HepG2 (cell line): ENCODE measurements around the gene SH3BP2. TPM values are rescaled to one million over a fixed set of nuclear protein-coding genes. Genes with fewer than 3 reads are reported as not detected.

Source experiments
- AGO2 ChIP-seq: fragments of 200-400 bp; formaldehyde crosslinking; optimal IDR thresholded peaks from 2 replicates; pipeline ENCODE3; 2017; ENCODE audit warnings: mild to moderate bottlenecking, low read depth, low read length, moderate library complexity
- FIP1L1 ChIP-seq: fragments of 200-400 bp; formaldehyde crosslinking; IDR thresholded peaks from 2 replicates; pipeline ENCODE4 v1.6.1; 2018; ENCODE audit warnings: low read depth, mild to moderate bottlenecking, low read length, moderate library complexity, borderline replicate concordance; ENCODE audit not compliant: insufficient read depth
- FOSL2 ChIP-seq: sonication (generic); formaldehyde crosslinking; IDR thresholded peaks from 2 replicates; pipeline ENCODE4 v1.4.0; 2020; ENCODE audit warnings: missing genetic modification reagents
- HES4 ChIP-seq: sonication (generic); formaldehyde crosslinking; IDR thresholded peaks from 2 replicates; pipeline ENCODE4 v1.9.0; 2021; ENCODE audit warnings: mild to moderate bottlenecking, missing genetic modification reagents, borderline replicate concordance
- POLR2AphosphoS2 ChIP-seq: IDR thresholded peaks from 2 replicates; pipeline ENCODE4 v1.6.1; 2011; ENCODE audit warnings: low read depth, low read length, improper control_type of control experiment
- RARG ChIP-seq: sonication (generic); formaldehyde crosslinking; IDR thresholded peaks from 2 replicates; pipeline ENCODE4 v1.4.0; 2020; ENCODE audit warnings: low read depth, mild to moderate bottlenecking, missing genetic modification reagents
- SAFB2 ChIP-seq: sonication (generic); formaldehyde crosslinking; IDR thresholded peaks from 2 replicates; pipeline ENCODE4 v1.5.1; 2020; ENCODE audit warnings: missing genetic modification reagents, low read depth, mild to moderate bottlenecking, borderline replicate concordance
- SMAD3 ChIP-seq: sonication (generic); formaldehyde crosslinking; IDR thresholded peaks from 2 replicates; pipeline ENCODE4 v1.4.0; 2020; ENCODE audit warnings: missing genetic modification reagents
- ZNF207 ChIP-seq: fragments of 450-650 bp; IDR thresholded peaks from 2 replicates; pipeline ENCODE4 v1.6.1; 2016; ENCODE audit warnings: antibody characterized with exemption, borderline replicate concordance
- ZNF256 ChIP-seq: sonication (generic); formaldehyde crosslinking; conservative IDR thresholded peaks from 2 replicates; pipeline ENCODE4 v1.4.0; 2020; ENCODE audit warnings: missing genetic modification reagents
- ZNF772 ChIP-seq: sonication (generic); formaldehyde crosslinking; IDR thresholded peaks from 2 replicates; pipeline ENCODE4 v1.5.0; 2020; ENCODE audit warnings: mild to moderate bottlenecking, missing genetic modification reagents
- polyA plus RNA-seq, 8 experiments: library from polyadenylated mRNA; depleted of rRNA in 3 of 8; stranded (reverse) in 7 of 8; unstranded in 1 of 8; fragments of >200 nt; fragmentation: Illumina TruSeq in 4 of 8; extraction: Trizol in 4 of 8; gene quantifications; 2 replicates each; pipeline versions ENCODE4 v1.2.1 to v1.2.3, GENCODE V29; 2011 to 2016; ENCODE audit warnings: low read depth in 4 of 8, missing spikeins in 1 of 8, mixed read lengths in 1 of 8; ENCODE audit not compliant: insufficient read depth in 1 of 8
- total RNA-seq, 5 experiments: library from RNA; depleted of rRNA; stranded (reverse); fragments of >200 nt; fragmentation: Illumina TruSeq; extraction: Trizol; gene quantifications; 2 replicates each; pipeline ENCODE4 v1.2.3, GENCODE V29; 2016; ENCODE audit warnings: low read depth in 1 of 5
- TF ChIP-seq, protein P1 (sequence below): sonication (generic); formaldehyde crosslinking; IDR thresholded peaks from 2 replicates; pipeline ENCODE4 v1.4.0; 2020; ENCODE audit warnings: missing genetic modification reagents, borderline replicate concordance
- TF ChIP-seq, protein P2 (sequence below): sonication (generic); formaldehyde crosslinking; IDR thresholded peaks from 2 replicates; pipeline ENCODE4 v1.4.0; 2020; ENCODE audit warnings: missing genetic modification reagents; ENCODE audit errors: not compliant biosample characterization
- TF ChIP-seq, protein P3 (sequence below): sonication (generic); formaldehyde crosslinking; IDR thresholded peaks from 2 replicates; pipeline ENCODE4 v1.4.0; 2020; ENCODE audit warnings: missing genetic modification reagents, mild to moderate bottlenecking, borderline replicate concordance
- TF ChIP-seq, protein P4 (sequence below): sonication (generic); formaldehyde crosslinking; IDR thresholded peaks from 2 replicates; pipeline ENCODE4 v1.8.1; 2023; ENCODE audit warnings: mild to moderate bottlenecking, missing genetic modification reagents, borderline replicate concordance

SH3BP2 gene
- total and polyA plus RNA-seq, 2 of the 13 experiments (the other 11 are each of a cell fraction or from before 2014, with no cell fraction given): 16.9 to 34.5 TPM

DNA sequence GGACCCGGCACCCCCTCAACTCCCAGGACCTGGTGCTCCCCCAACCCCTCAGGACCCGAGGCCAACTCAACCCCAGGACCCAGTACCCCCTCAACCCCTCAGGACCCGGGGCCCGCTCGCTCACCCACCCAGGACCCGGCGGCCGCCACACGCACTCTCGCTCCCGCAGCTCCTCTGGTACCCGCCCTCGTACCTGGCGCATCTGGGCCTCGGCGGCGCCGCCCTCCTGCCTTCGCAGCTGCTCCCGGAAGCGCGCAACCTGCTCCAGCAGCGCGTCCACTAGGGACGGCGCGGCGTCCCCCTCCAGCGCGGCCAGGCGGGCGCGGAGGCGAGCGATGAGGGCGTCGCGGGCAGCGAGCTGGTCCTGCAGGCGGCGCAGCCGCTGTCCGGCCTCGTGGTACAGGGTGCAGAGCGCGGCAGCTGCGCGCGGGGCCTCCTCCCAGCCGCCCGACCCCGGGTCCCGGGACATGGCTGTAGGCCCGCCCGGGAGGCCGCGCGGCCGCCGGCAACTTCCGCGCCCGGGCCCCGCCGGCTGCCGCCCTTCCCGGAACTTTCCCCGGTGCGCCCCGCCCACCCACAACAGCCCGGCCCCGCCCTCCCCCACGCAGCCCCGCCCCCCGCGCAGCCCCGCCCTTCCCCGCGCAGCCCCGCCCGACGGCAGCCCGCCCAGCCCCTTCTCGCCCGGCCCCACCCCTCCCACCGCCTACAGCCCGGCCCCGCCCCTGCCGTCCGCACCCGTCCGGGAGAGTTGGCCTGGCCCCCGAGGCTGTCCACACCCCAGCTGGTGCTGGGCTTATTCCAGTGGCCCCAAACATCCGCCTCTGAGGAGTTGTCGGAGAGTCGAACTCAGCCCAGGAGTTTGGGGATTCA, 36.8 kb upstream of the SH3BP2 start, which contains the start of gene TNIP2 (continued):
- TF ChIP-seq, protein P1, sequence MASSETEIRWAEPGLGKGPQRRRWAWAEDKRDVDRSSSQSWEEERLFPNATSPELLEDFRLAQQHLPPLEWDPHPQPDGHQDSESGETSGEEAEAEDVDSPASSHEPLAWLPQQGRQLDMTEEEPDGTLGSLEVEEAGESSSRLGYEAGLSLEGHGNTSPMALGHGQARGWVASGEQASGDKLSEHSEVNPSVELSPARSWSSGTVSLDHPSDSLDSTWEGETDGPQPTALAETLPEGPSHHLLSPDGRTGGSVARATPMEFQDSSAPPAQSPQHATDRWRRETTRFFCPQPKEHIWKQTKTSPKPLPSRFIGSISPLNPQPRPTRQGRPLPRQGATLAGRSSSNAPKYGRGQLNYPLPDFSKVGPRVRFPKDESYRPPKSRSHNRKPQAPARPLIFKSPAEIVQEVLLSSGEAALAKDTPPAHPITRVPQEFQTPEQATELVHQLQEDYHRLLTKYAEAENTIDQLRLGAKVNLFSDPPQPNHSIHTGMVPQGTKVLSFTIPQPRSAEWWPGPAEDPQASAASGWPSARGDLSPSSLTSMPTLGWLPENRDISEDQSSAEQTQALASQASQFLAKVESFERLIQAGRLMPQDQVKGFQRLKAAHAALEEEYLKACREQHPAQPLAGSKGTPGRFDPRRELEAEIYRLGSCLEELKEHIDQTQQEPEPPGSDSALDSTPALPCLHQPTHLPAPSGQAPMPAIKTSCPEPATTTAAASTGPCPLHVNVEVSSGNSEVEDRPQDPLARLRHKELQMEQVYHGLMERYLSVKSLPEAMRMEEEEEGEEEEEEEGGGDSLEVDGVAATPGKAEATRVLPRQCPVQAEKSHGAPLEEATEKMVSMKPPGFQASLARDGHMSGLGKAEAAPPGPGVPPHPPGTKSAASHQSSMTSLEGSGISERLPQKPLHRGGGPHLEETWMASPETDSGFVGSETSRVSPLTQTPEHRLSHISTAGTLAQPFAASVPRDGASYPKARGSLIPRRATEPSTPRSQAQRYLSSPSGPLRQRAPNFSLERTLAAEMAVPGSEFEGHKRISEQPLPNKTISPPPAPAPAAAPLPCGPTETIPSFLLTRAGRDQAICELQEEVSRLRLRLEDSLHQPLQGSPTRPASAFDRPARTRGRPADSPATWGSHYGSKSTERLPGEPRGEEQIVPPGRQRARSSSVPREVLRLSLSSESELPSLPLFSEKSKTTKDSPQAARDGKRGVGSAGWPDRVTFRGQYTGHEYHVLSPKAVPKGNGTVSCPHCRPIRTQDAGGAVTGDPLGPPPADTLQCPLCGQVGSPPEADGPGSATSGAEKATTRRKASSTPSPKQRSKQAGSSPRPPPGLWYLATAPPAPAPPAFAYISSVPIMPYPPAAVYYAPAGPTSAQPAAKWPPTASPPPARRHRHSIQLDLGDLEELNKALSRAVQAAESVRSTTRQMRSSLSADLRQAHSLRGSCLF (CRISPR knock-in tag): no peak
- TF ChIP-seq, protein P2, sequence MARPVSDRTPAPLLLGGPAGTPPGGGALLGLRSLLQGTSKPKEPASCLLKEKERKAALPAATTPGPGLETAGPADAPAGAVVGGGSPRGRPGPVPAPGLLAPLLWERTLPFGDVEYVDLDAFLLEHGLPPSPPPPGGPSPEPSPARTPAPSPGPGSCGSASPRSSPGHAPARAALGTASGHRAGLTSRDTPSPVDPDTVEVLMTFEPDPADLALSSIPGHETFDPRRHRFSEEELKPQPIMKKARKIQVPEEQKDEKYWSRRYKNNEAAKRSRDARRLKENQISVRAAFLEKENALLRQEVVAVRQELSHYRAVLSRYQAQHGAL (CRISPR knock-in tag): no peak
- TF ChIP-seq AGO2: peak; percentile 75
- no peak for TF ChIP-seq POLR2AphosphoS2
- TF ChIP-seq FOSL2 (CRISPR knock-in tag): no peak
- TF ChIP-seq, protein P3, sequence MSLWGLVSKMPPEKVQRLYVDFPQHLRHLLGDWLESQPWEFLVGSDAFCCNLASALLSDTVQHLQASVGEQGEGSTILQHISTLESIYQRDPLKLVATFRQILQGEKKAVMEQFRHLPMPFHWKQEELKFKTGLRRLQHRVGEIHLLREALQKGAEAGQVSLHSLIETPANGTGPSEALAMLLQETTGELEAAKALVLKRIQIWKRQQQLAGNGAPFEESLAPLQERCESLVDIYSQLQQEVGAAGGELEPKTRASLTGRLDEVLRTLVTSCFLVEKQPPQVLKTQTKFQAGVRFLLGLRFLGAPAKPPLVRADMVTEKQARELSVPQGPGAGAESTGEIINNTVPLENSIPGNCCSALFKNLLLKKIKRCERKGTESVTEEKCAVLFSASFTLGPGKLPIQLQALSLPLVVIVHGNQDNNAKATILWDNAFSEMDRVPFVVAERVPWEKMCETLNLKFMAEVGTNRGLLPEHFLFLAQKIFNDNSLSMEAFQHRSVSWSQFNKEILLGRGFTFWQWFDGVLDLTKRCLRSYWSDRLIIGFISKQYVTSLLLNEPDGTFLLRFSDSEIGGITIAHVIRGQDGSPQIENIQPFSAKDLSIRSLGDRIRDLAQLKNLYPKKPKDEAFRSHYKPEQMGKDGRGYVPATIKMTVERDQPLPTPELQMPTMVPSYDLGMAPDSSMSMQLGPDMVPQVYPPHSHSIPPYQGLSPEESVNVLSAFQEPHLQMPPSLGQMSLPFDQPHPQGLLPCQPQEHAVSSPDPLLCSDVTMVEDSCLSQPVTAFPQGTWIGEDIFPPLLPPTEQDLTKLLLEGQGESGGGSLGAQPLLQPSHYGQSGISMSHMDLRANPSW (CRISPR knock-in tag): no peak
- TF ChIP-seq ZNF256 (CRISPR knock-in tag): no peak
- no peak for TF ChIP-seq ZNF207
- no peak for TF ChIP-seq RARG (CRISPR knock-in tag)
- no peak for TF ChIP-seq SMAD3 (CRISPR knock-in tag)
- TF ChIP-seq FIP1L1: no peak
- peak; percentile 56; the same call in 1 of the 2 replicates for TF ChIP-seq ZNF772 (CRISPR knock-in tag)
- TF ChIP-seq, protein P4, sequence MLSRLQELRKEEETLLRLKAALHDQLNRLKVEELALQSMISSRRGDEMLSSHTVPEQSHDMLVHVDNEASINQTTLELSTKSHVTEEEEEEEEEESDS (CRISPR knock-in tag): no peak
- TF ChIP-seq HES4: peak; percentile 40; the same call in 1 of the 2 replicates
- peak; percentile 43; the same call in 1 of the 2 replicates for TF ChIP-seq SAFB2
